ENCODE measurements around the gene KCNT2. TPM values are rescaled to one million over a fixed set of nuclear protein-coding genes. Genes with fewer than 3 reads are reported as not detected.

Gene KCNT2
- total RNA-seq, 1 experiment from 2014 or later = 9.1 TPM

DNA sequence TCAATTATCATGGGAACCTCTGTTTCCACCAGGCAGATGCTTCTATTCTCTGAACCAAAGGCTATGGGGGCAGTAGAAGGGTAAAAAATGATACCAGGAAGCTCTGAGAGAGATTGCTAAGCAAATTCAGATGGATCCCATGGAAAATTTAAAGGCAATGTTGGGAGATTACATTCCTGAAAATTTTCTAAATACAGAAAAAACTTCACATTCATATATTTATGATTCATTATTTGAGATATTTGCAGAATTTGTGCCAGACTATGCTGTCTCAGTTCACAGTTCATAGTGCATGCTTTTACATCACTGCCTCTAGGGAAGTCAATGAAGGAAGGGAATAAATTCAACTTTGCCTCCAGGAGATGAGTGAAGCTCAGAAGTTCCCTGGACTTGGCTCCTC, 57.5 kb downstream of the KCNT2 start:
- no peak overlapping the region for H3T11ph ChIP-seq (ENCODE audit: low read length)
- H3K27ac ChIP-seq (ENCODE audit: insufficient read length, low read depth, low read length) = no peak overlapping the region
- TF ChIP-seq, protein P1, sequence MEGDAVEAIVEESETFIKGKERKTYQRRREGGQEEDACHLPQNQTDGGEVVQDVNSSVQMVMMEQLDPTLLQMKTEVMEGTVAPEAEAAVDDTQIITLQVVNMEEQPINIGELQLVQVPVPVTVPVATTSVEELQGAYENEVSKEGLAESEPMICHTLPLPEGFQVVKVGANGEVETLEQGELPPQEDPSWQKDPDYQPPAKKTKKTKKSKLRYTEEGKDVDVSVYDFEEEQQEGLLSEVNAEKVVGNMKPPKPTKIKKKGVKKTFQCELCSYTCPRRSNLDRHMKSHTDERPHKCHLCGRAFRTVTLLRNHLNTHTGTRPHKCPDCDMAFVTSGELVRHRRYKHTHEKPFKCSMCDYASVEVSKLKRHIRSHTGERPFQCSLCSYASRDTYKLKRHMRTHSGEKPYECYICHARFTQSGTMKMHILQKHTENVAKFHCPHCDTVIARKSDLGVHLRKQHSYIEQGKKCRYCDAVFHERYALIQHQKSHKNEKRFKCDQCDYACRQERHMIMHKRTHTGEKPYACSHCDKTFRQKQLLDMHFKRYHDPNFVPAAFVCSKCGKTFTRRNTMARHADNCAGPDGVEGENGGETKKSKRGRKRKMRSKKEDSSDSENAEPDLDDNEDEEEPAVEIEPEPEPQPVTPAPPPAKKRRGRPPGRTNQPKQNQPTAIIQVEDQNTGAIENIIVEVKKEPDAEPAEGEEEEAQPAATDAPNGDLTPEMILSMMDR (conservative IDR thresholded peaks at IDR 0.05) = no peak
- H3K79me2 ChIP-seq (ENCODE audit: insufficient read depth, low read length) = no peaks in the 10 kb centered on the region; the same call in 1 of the 2 replicates
- H3K27me3 Mint-ChIP-seq (ENCODE audit: low read depth) = no peaks in the 10 kb centered on the region
- no peak overlapping the region for H2BK5ac ChIP-seq (ENCODE audit: insufficient read length, low read length)
- H3K56ac ChIP-seq (ENCODE audit: insufficient read length, low read depth, low read length) = no peak overlapping the region
- no peak overlapping the region for H3K18ac ChIP-seq (ENCODE audit: insufficient read length, low read depth, low read length)
- no peak overlapping the region for H2BK15ac ChIP-seq (ENCODE audit: low read depth, low read length)
- no peak overlapping the region for H4K5ac ChIP-seq (ENCODE audit: insufficient read length, low read depth, low read length)
- no peak overlapping the region for H2BK120ac ChIP-seq (ENCODE audit: low read depth, low read length, poor library complexity, severe bottlenecking)
- no peak overlapping the region for H2BK20ac ChIP-seq (ENCODE audit: low read depth, low read length, poor library complexity, severe bottlenecking)
- H3K4me1 Mint-ChIP-seq = peaks cover 11 to 14% of the 10 kb centered on the region in 2 experiments
- H2AK5ac ChIP-seq (ENCODE audit: insufficient read length, low read length) = no peak overlapping the region
- peaks cover 9 to 10% of the 10 kb centered on the region in 2 experiments; a peak in 4 of 5 replicates for H3K9me3 Mint-ChIP-seq
- H3K9ac ChIP-seq (ENCODE audit: extremely low read depth, insufficient read length, low read length) = no peak overlapping the region
- no peak overlapping the region for H2AFZ ChIP-seq (ENCODE audit: low read length)
- no peak overlapping the region for H3K4ac ChIP-seq (ENCODE audit: low read depth, low read length)
- H4K20me1 ChIP-seq (ENCODE audit: control insufficient read depth, insufficient read depth, insufficient read length) = no peaks in the 10 kb centered on the region
- no peak overlapping the region for H2BK12ac ChIP-seq (ENCODE audit: insufficient read length, low read depth, low read length)
- no peak overlapping the region for H3K4me3 Mint-ChIP-seq
- H3K14ac ChIP-seq (ENCODE audit: insufficient read depth, low read length) = no peak overlapping the region
- no peak overlapping the region for H3K4me2 ChIP-seq (ENCODE audit: insufficient read depth, insufficient read length, low read length)
- H3K4me1 ChIP-seq (ENCODE audit: insufficient read depth, low read length) = no peaks in the 10 kb centered on the region
- no peak overlapping the region for H4K8ac ChIP-seq (replicated peaks; ENCODE audit: insufficient read length, low read depth, low read length)
- no peak overlapping the region for H3K27ac Mint-ChIP-seq
- H4K91ac ChIP-seq (ENCODE audit: insufficient read length, low read depth, low read length) = no peak overlapping the region
- no peaks in the 10 kb centered on the region for H3K23me2 ChIP-seq (ENCODE audit: insufficient read length, low read depth, low read length, poor library complexity, severe bottlenecking)
- H3K79me1 ChIP-seq (ENCODE audit: insufficient read depth, low read depth, low read length, poor library complexity, severe bottlenecking) = no peaks in the 10 kb centered on the region
- no peaks in the 10 kb centered on the region for H3K27me3 ChIP-seq (ENCODE audit: insufficient read depth, low read length)
- H3K36me3 Mint-ChIP-seq (ENCODE audit: insufficient read depth in 1 of 3, low read depth in 3 of 3) = peaks cover 7 to 16% (median 10%) of the 10 kb centered on the region in 3 experiments
- DNase-seq = no peak
- H3K9me3 ChIP-seq (ENCODE audit: control insufficient read depth, low read depth, low read length) = no peaks in the 10 kb centered on the region
- no peak overlapping the region for H3K23ac ChIP-seq (ENCODE audit: insufficient read length, low read depth, low read length)

Data from H9 (cell line).